Dermis blood vessel endothelial cell (primary cell): ENCODE data around the gene RAP1GAP. TPM values are rescaled to one million over a fixed set of nuclear protein-coding genes. Genes with fewer than 3 reads are reported as not detected.
"Not testable (repeated sequence)": the region's sequence is repeated elsewhere in the genome, so short reads cannot be mapped to it uniquely, and the experiment has no call there.

Experiments used
- DNase-seq: peaks from one replicate; pipeline ENCODE4 v3.0.0; 2010
- total RNA-seq: library from RNA; depleted of rRNA; stranded (reverse); fragments of >200 nt; gene quantifications from 2 replicates; pipeline ENCODE4 v1.2.3, GENCODE V29; 2014

The RAP1GAP gene
- total RNA-seq, 1 donor from 2014 or later = under 0.01 TPM

GRCh38 chr1:21568809-21569385 is 100.3 kb downstream of the RAP1GAP start:
- no peak for DNase-seq

DNA sequence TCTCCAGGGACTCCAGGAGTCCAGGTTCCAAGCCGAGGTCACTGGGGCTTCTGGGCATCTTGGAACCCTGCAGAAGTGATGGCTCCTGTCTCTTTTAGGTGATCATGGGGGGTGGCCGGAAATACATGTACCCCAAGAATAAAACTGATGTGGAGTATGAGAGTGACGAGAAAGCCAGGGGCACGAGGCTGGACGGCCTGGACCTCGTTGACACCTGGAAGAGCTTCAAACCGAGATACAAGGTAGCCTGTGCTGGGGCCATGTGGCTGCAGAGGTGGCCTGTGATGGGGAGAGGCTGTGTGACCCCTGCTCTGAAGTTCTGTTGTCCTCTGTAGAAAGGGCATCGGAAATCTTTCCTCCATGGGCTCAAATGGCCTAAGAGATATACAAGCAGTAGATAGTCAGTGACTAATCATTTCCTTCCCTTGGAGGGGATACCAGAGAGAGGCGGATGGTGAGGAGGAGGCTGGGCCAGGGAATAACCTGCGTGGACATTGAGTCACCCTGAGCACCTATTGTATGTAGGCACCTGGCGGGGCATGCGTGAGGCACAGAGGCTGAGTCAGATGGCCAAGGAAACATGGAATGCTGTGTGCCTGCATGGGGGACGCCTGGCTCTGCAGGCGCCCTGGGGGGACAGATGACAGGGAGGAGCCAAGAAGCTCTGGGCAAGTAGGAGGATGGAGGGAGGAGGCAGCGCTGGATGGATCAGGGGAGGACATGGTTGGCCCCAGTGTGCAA is 101.0 kb downstream of the RAP1GAP start:
- DNase-seq = peak; percentile 64

GRCh38 chr1:21567241-21568005 is 101.7 kb downstream of the RAP1GAP start:
- DNase-seq = no peak

- DNase-seq = not testable (repeated sequence)
Measured at GRCh38 chr1:21566361-21566760, 102.8 kb downstream of the RAP1GAP start.

- DNase-seq = no peak
Measured at GRCh38 chr1:21565285-21565684, 103.9 kb downstream of the RAP1GAP start.

DNA sequence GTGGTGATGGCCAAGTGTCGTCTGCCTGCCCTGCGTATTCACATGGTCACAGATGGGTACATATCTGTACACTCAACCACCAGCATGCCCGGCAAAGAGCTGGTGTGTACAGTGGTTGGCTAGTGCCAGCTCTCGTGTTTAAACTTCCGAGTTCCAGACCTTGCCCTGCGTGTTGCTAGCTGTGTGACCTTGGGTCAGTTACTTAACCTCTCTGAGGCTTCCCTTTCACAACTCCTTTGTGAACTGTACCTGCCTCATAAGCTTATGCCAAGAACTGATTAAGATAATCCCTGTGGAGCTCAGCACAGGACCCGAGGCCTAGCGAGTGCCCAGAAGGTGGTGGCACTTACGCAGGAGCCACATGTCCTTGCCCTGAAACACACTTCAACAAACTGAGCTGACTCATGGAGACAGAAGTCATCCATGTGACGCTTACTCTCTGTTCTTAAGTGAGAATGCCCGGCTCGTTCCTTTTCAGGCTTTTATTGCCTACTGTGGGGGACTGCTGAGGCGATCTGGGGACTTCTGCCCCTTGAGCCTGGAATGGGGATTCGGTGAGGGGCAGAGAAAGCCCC is 104.5 kb downstream of the RAP1GAP start:
- DNase-seq = no peak

DNA sequence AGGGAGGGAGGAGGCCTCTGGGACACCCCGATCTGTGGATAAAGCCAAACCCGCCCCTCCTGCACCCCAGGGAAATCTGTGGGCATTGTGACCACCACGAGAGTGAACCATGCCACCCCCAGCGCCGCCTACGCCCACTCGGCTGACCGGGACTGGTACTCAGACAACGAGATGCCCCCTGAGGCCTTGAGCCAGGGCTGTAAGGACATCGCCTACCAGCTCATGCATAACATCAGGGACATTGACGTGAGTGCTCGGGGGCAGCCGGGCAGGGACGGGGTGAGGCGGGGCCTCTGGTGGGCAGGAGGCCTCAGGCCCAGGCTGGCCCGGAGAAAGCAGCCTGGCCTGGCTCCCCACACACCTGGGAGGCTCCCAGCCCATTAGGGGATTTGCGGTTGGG is 105.2 kb downstream of the RAP1GAP start:
- no peak for DNase-seq

DNA sequence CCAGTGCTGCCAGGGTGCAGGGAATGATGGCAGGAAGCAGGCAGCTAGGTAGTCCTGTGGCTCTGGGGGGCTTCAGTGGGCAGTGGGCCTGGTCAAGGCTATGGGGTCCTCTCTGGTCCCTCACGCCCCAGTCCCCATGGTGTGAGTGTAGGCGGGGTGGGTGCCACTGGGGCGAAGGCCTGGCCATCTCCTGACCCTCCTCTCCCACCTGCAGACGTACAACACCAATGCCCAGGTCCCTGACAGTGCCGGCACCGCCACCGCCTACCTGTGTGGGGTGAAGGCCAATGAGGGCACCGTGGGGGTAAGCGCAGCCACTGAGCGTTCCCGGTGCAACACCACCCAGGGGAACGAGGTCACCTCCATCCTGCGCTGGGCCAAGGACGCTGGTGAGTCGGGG is 106.3 kb downstream of the RAP1GAP start:
- no peak for DNase-seq

- DNase-seq = no peak
Measured at GRCh38 chr1:21560916-21561638, 108.1 kb downstream of the RAP1GAP start.

- DNase-seq = no peak
Measured at GRCh38 chr1:21559788-21560567, 109.2 kb downstream of the RAP1GAP start.

- no peak for DNase-seq
Measured at GRCh38 chr1:21553116-21553926, 115.8 kb downstream of the RAP1GAP start.

GRCh38 chr1:21552715-21553114 is 116.4 kb downstream of the RAP1GAP start:
- no peak for DNase-seq

GRCh38 chr1:21550866-21551475 is 118.2 kb downstream of the RAP1GAP start:
- no peak for DNase-seq

- DNase-seq = no peak
Measured at GRCh38 chr1:21550097-21550496, 119.1 kb downstream of the RAP1GAP start.

- no peak for DNase-seq
Measured at GRCh38 chr1:21547876-21548275, 121.3 kb downstream of the RAP1GAP start.

Other genes starting within 250 kb of the RAP1GAP start
- gene NBPF3, start 229.2 kb downstream of the RAP1GAP start, total RNA-seq = 1.4 and 6.6 TPM in 2 replicates
- gene ALPL, start 159.9 kb downstream of the RAP1GAP start, total RNA-seq = 0.19 and 0.34 TPM in 2 replicates
- 81.9 and 125 TPM in 2 replicates for gene USP48, start 113.8 kb upstream of the RAP1GAP start, total RNA-seq
- gene LDLRAD2, start 142.9 kb upstream of the RAP1GAP start, total RNA-seq = 0.05 and 0.17 TPM in 2 replicates